ENCODE measurements around the gene DOCK4. TPM values are rescaled to one million over a fixed set of nuclear protein-coding genes. Genes with fewer than 3 reads are reported as not detected.

The DOCK4 gene
- total RNA-seq, 3 donors from 2014 or later: 31.7 to 43.3 (median 41.9) TPM

GRCh38 chr7:112215787-112216186 lies 9.6 kb upstream of the DOCK4 start:
- H3K4me3 ChIP-seq: no peak overlapping the region
- TF ChIP-seq POLR2AphosphoS5 (IDR thresholded peaks at IDR 0.05): no peak
- TF ChIP-seq POLR2A (IDR thresholded peaks at IDR 0.05): no peak
- H3K27me3 ChIP-seq: no peaks in the 10 kb centered on the region
- DNase-seq (ENCODE audit: low spot score in 2 of 2): no peak
- no peaks in the 10 kb centered on the region for H3K9me3 ChIP-seq
- intact Hi-C loops (cut with DNase I; ENCODE audit: low total_unique reads): no loop called here
- H3K4me1 ChIP-seq: peaks cover 0 to 6% of the 10 kb centered on the region in 2 donors
- no peak overlapping the region for H3K27ac ChIP-seq
- no peaks in the 10 kb centered on the region for H3K36me3 ChIP-seq

DNA sequence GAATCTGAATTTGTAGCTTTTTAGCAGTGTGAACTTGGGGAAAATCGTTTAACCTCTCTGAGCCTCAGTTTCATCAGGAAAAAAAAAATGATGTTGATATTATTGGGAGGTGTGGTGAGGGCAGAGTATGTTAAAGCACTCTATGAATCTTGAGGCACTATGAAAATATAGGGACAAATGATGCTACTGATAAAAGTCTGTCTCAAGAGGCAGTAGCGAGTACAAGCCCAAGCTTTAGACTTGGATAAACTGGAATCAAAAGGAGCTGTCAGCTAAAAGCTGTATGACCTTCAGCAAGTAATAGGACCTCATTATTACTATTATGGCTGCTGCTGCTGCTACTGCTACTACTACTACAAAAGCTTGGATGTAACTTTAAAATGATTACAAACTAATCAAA lies 8.7 kb upstream of the DOCK4 start:
- no peak for DNase-seq (ENCODE audit: low spot score in 2 of 2)
- Histone ChIP-seq H3K27me3 (no peaks in the 10 kb centered on the region), H3K36me3 (no peaks in the 10 kb centered on the region), H3K9me3 (no peaks in the 10 kb centered on the region), H3K4me1 (peaks cover 0 to 6% of the 10 kb centered on the region in 2 donors), H3K27ac (no peak overlapping the region), H3K4me3 (no peak overlapping the region)
- TF ChIP-seq POLR2AphosphoS5 (IDR thresholded peaks at IDR 0.05) (no peak), POLR2A (IDR thresholded peaks at IDR 0.05) (no peak)
- TF ChIP-seq, protein P1, sequence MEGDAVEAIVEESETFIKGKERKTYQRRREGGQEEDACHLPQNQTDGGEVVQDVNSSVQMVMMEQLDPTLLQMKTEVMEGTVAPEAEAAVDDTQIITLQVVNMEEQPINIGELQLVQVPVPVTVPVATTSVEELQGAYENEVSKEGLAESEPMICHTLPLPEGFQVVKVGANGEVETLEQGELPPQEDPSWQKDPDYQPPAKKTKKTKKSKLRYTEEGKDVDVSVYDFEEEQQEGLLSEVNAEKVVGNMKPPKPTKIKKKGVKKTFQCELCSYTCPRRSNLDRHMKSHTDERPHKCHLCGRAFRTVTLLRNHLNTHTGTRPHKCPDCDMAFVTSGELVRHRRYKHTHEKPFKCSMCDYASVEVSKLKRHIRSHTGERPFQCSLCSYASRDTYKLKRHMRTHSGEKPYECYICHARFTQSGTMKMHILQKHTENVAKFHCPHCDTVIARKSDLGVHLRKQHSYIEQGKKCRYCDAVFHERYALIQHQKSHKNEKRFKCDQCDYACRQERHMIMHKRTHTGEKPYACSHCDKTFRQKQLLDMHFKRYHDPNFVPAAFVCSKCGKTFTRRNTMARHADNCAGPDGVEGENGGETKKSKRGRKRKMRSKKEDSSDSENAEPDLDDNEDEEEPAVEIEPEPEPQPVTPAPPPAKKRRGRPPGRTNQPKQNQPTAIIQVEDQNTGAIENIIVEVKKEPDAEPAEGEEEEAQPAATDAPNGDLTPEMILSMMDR (IDR thresholded peaks at IDR 0.05): no peak
- intact Hi-C loops (cut with DNase I; ENCODE audit: low total_unique reads): no loop called here

DNA sequence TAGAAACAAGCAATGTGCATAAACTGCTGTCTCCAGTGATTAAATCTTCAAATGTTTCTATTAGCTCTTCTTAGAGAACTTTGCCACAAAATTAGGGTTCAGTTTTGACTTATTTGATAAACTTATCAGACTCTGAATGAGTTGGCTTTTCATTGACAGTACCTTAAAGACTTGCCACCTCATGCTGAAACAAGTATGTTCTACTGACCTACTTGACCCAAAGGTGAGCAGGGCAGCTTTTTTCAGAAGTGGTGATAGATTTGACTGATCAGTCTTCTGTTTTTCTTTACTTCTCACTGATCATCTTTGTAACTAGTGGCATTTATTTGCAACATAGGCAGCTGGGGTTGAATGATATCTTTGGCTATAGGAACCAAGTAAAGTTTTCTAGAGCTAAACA lies 8.1 kb upstream of the DOCK4 start:
- intact Hi-C loops (cut with DNase I; ENCODE audit: low total_unique reads): no loop called here
- DNase-seq (ENCODE audit: low spot score in 2 of 2): no peak
- Histone ChIP-seq H3K27me3 (no peaks in the 10 kb centered on the region), H3K27ac (no peak overlapping the region), H3K36me3 (no peaks in the 10 kb centered on the region), H3K9me3 (no peaks in the 10 kb centered on the region), H3K4me1 (peaks cover 0 to 6% of the 10 kb centered on the region in 2 donors), H3K4me3 (no peak overlapping the region)
- no peak for TF ChIP-seq POLR2A (IDR thresholded peaks at IDR 0.05)
- TF ChIP-seq, protein P1 (IDR thresholded peaks at IDR 0.05): no peak

DNA sequence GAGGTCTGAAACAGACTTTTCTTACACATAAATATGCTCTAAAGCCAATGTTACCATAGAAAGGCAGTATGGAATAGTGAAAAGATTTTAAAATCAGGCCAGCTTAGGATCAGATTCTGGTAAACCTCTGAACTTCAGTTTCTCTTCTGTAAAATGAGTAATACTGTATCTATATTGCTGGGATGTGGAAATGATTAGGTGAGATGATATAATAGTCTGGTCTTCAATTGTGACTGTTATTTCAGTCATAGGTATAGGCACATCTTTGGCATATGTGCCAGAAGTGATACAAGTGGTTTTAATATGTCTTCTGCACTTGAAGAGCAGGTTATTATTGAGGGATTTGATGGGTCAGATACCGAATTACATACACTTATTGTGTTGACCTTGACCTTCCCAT lies 7.5 kb upstream of the DOCK4 start:
- peaks cover 0 to 6% of the 10 kb centered on the region in 2 donors for H3K4me1 ChIP-seq
- no peak overlapping the region for H3K27ac ChIP-seq
- H3K36me3 ChIP-seq: no peaks in the 10 kb centered on the region
- H3K27me3 ChIP-seq: no peaks in the 10 kb centered on the region
- no peak overlapping the region for H3K4me3 ChIP-seq
- intact Hi-C loops (cut with DNase I; ENCODE audit: low total_unique reads): no loop called here
- no peak for DNase-seq (ENCODE audit: low spot score in 2 of 2)
- no peaks in the 10 kb centered on the region for H3K9me3 ChIP-seq
- no peak for TF ChIP-seq POLR2A (IDR thresholded peaks at IDR 0.05)
- TF ChIP-seq, protein P1 (IDR thresholded peaks at IDR 0.05): no peak
- TF ChIP-seq POLR2AphosphoS5 (IDR thresholded peaks at IDR 0.05): no peak

DNA sequence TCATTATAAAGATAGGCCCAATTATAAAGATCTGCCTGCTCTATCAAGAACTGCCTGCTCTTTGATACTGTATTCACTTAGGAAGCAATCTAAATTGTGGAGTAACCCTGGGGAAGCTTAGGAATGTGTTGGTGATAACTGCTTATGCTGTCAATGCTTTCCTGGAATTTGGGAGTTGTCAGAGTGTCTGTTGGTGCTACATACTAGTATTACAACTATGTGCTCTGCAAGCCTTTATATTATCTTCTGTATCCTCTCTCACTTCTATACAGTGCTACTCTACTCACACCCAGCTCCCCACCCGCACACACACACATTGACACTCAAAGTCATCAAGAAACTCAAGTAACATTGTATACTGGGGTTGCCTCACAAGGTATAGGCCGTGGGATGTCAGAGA lies 6.4 kb upstream of the DOCK4 start:
- Histone ChIP-seq H3K4me3 (no peak overlapping the region), H3K27ac (no peak overlapping the region), H3K4me1 (peaks cover 0 to 6% of the 10 kb centered on the region in 2 donors), H3K36me3 (no peaks in the 10 kb centered on the region), H3K9me3 (no peaks in the 10 kb centered on the region), H3K27me3 (no peaks in the 10 kb centered on the region)
- intact Hi-C loops (cut with DNase I; ENCODE audit: low total_unique reads): no loop called here
- TF ChIP-seq POLR2A (IDR thresholded peaks at IDR 0.05) (no peak), POLR2AphosphoS5 (IDR thresholded peaks at IDR 0.05) (no peak)
- TF ChIP-seq, protein P1 (IDR thresholded peaks at IDR 0.05): no peak
- no peak for DNase-seq (ENCODE audit: low spot score in 2 of 2)
